22Rv1 (cell line): ENCODE measurements around the gene FANK1.
"Not testable (repeated sequence)": the region's sequence is repeated elsewhere in the genome, so short reads cannot be mapped to it uniquely, and the experiment has no call there.

Experiments used
- H3K27ac ChIP-seq: fragments of 450-650 bp; 2 replicates; pipeline ENCODE4 v1.5.1; 2017
- CTCF ChIP-seq: fragments of 450-650 bp; IDR thresholded peaks from 2 replicates; pipeline ENCODE4 v1.5.1; 2017; ENCODE audit warnings: mild to moderate bottlenecking
- ZFX ChIP-seq: fragments of 450-650 bp; IDR thresholded peaks from 2 replicates; pipeline ENCODE4 v1.6.1; 2017; ENCODE audit warnings: antibody characterized with exemption, borderline replicate concordance

FANK1 gene

GRCh38 chr10:125926247-125926646 lies 29.9 kb downstream of the FANK1 start:
- no peak for TF ChIP-seq ZFX
- H3K27ac ChIP-seq, result no peak overlapping the region

GRCh38 chr10:125927265-125927664 lies 30.9 kb downstream of the FANK1 start:
- not testable (repeated sequence) for H3K27ac ChIP-seq

- TF ChIP-seq CTCF, result no peak
- no peak for TF ChIP-seq ZFX
- H3K27ac ChIP-seq, result no peak overlapping the region
Measured at GRCh38 chr10:125928928-125929585, 32.7 kb downstream of the FANK1 start.

- H3K27ac ChIP-seq, result no peak overlapping the region
- TF ChIP-seq CTCF, result no peak
Measured at GRCh38 chr10:125929618-125930017, 33.3 kb downstream of the FANK1 start.

GRCh38 chr10:125933693-125934092 lies 37.3 kb downstream of the FANK1 start:
- TF ChIP-seq CTCF (no peak), ZFX (no peak)

GRCh38 chr10:125936331-125936730 lies 40.0 kb downstream of the FANK1 start:
- H3K27ac ChIP-seq, result no peak overlapping the region
- no peak for TF ChIP-seq CTCF
- TF ChIP-seq ZFX, result no peak

More at GRCh38 chr10:125933693-125934092, 37.3 kb downstream of the FANK1 start:
- H3K27ac ChIP-seq, result no peak overlapping the region

GRCh38 chr10:125940515-125940914 lies 44.2 kb downstream of the FANK1 start:
- no peak overlapping the region for H3K27ac ChIP-seq
- no peak for TF ChIP-seq ZFX
- TF ChIP-seq CTCF, result no peak

- H3K27ac ChIP-seq, result no peak overlapping the region
- TF ChIP-seq ZFX, result no peak
- no peak for TF ChIP-seq CTCF
Measured at GRCh38 chr10:125951290-125951689, 54.9 kb downstream of the FANK1 start.
